ENCODE measurements around the gene UROC1.

Gene UROC1

DNA sequence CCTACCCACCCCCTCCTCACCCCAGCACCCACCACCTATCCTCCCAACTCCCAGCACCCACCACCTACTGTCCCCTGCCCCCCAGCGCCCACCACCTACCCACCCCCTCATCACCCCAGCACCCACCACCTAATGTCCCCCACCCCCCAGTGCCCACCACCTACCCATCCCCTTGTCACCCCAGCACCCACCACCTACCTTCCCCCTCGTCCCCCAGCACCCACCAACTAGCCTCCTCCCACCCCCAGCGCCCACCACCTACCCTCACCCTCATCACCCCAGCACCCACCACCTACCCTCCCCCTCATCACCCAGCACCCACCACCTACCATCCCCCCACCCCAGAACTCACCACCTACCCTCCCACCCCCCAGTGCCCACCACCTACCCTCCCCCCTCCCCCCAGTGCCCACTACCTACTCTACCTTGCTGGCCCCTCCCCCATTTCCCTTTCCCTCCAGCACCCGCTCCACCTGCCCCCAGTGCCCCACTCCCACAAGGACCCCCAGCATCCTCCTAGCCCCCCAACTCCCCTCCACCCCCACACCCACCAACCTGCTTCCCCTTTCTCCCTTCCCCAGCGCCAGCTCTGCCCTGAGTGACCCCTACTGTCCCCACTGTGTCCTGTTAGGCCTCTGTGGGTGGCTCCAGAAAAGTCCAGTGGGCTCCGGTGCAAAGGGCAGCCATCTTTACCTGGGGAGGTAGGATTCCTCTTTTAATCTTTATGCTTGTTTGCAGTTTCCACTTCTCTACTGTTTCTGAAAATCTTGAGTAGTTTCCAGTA, 1.2 kb downstream of the UROC1 start:
- no peaks in the 10 kb centered on the region for H3K27me3 Mint-ChIP-seq
- no peaks in the 10 kb centered on the region for H3K9me3 Mint-ChIP-seq
- DNase-seq (no peak), ATAC-seq (peak; percentile 57)
- H3K4me1 Mint-ChIP-seq: no peaks in the 10 kb centered on the region
- H3K4me3 Mint-ChIP-seq: no peak overlapping the region
- no peak overlapping the region for H3K27ac Mint-ChIP-seq

- Mint-ChIP-seq H3K4me1 (no peaks in the 10 kb centered on the region), H3K9me3 (no peaks in the 10 kb centered on the region), H3K27me3 (no peaks in the 10 kb centered on the region), H3K4me3 (no peak overlapping the region), H3K27ac (no peak overlapping the region)
- peak; percentile 67 for ATAC-seq
- DNase-seq: no peak
Measured at GRCh38 chr3:126515066-126515706, 2.4 kb downstream of the UROC1 start.

DNA sequence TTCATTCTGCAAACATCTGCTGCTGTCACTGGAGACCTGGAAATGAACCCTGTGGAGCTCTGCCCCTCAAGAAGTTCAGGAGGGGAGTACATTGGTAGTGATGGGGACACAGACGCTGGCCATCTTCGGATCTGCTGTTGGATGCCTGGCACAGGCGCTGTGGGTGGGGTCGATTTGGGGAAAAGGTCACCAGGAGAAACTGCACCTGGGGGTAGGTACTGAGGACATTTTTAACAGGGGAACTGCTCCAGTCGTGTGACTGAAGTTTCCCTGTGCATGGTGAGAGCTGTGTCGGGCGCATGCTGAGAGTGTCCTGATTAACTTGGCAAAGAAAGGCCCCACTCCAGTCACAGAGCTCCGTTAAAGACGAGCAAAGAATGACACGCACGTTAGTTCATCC, 3.4 kb downstream of the UROC1 start:
- H3K27me3 Mint-ChIP-seq: no peaks in the 10 kb centered on the region
- H3K9me3 Mint-ChIP-seq: no peaks in the 10 kb centered on the region
- H3K27ac Mint-ChIP-seq: no peak overlapping the region
- ATAC-seq: no peak
- H3K4me3 Mint-ChIP-seq: no peak overlapping the region
- H3K4me1 Mint-ChIP-seq: no peaks in the 10 kb centered on the region
- no peak for DNase-seq

- DNase-seq (no peak), ATAC-seq (no peak)
- Mint-ChIP-seq H3K4me3 (no peak overlapping the region), H3K27me3 (no peaks in the 10 kb centered on the region), H3K9me3 (no peaks in the 10 kb centered on the region), H3K27ac (no peak overlapping the region), H3K4me1 (no peaks in the 10 kb centered on the region)
Measured at GRCh38 chr3:126512916-126513650, 4.5 kb downstream of the UROC1 start.

GRCh38 chr3:126512026-126512425, 5.5 kb downstream of the UROC1 start:
- ATAC-seq (no peak), DNase-seq (no peak)
- Mint-ChIP-seq H3K27me3 (no peaks in the 10 kb centered on the region), H3K27ac (no peak overlapping the region), H3K4me1 (no peaks in the 10 kb centered on the region), H3K9me3 (no peaks in the 10 kb centered on the region), H3K4me3 (no peak overlapping the region)

DNA sequence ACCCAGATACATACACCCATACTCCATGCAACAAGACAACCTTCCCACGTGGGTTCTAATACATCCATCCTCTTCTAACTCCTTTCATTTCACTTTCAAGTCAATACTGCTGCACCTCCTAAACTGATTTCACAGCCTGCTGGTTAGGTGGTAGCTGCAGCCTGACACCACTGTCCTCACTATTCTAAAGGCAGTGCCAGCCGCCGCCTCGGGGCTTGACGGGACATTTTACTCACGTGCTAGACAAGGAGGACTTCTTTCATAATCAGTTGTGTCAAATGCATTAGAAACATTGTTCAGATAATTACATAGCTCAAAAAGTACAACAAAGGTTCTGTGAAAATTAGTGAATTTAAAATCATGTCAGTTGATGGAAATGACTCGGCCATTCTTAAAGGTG, 6.3 kb downstream of the UROC1 start:
- Mint-ChIP-seq H3K4me1 (no peaks in the 10 kb centered on the region), H3K27ac (no peak overlapping the region), H3K4me3 (no peak overlapping the region), H3K9me3 (no peaks in the 10 kb centered on the region), H3K27me3 (no peaks in the 10 kb centered on the region)
- no peak for DNase-seq
- ATAC-seq: no peak

DNA sequence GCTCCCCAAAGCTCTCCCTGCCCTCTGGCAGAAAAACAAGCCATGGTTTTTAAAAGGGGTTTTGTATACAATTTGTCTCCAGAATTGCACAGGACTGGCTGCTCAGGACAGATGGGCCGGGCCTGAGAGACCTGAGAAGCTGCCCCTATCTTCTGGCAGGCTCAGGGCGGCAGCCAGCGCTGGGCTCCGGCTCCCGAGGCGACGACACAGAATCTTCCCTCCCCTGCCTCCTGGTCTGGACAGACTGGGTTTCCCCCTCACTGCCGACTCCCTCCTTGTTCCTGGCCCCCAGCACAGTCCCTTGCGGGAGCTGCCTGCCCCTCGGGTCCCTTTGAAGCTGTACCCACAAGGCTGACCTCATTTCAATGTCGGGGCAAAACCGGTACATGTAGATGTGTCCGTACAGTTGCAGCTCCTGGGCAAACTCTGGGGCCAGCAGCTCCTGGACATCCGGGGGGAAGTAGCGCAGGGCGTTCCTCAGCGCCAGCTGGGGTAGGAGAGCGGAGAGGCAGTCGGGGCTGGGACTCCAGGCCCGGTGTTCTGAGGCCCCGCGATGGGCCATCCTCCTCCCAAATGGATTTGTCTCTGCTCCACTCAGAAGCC, 7.2 kb downstream of the UROC1 start:
- no peak overlapping the region for H3K4me3 Mint-ChIP-seq
- no peak overlapping the region for H3K27ac Mint-ChIP-seq
- ATAC-seq (no peak), DNase-seq (no peak)
- no peaks in the 10 kb centered on the region for H3K9me3 Mint-ChIP-seq
- no peaks in the 10 kb centered on the region for H3K4me1 Mint-ChIP-seq
- H3K27me3 Mint-ChIP-seq: no peaks in the 10 kb centered on the region

GRCh38 chr3:126509597-126510307, 7.8 kb downstream of the UROC1 start:
- DNase-seq (no peak), ATAC-seq (no peak)
- Mint-ChIP-seq H3K27ac (no peak overlapping the region), H3K9me3 (no peaks in the 10 kb centered on the region), H3K4me1 (no peaks in the 10 kb centered on the region), H3K4me3 (no peak overlapping the region), H3K27me3 (no peaks in the 10 kb centered on the region)

GRCh38 chr3:126508564-126508964, 9.0 kb downstream of the UROC1 start:
- DNase-seq (no peak), ATAC-seq (no peak)
- no peak overlapping the region for H3K4me3 Mint-ChIP-seq
- no peaks in the 10 kb centered on the region for H3K9me3 Mint-ChIP-seq
- H3K27ac Mint-ChIP-seq: no peak overlapping the region
- H3K27me3 Mint-ChIP-seq: no peaks in the 10 kb centered on the region
- H3K4me1 Mint-ChIP-seq: no peaks in the 10 kb centered on the region

GRCh38 chr3:126507886-126508285, 9.7 kb downstream of the UROC1 start:
- Mint-ChIP-seq H3K27ac (no peak overlapping the region), H3K4me1 (no peaks in the 10 kb centered on the region), H3K4me3 (no peak overlapping the region), H3K27me3 (no peaks in the 10 kb centered on the region), H3K9me3 (no peaks in the 10 kb centered on the region)
- ATAC-seq: no peak
- DNase-seq: no peak

DNA sequence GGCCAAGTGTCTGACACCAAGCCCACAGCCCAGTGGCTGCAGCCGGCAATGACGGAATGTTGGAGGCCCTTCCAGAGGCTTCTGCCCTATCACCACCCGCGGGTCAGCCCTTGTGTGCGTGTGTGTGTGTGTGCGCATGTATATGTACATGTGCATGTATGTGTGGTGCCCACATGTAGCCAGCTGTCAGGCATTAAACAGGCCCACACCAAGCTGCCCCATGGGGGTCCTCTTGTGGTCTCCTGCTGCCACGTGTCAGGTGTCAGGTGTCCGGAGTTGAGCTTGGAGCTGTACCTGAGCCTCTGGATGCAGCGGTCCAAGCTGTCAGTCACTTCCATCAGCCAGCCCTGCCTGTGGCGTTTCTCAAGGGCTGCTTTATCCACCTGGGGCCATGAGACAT, 13.9 kb downstream of the UROC1 start:
- ATAC-seq: no peak
- Mint-ChIP-seq H3K27me3 (no peaks in the 10 kb centered on the region), H3K27ac (no peak overlapping the region), H3K4me1 (peaks cover 5% of the 10 kb centered on the region), H3K9me3 (no peaks in the 10 kb centered on the region), H3K4me3 (no peak overlapping the region)
- no peak for DNase-seq

DNA sequence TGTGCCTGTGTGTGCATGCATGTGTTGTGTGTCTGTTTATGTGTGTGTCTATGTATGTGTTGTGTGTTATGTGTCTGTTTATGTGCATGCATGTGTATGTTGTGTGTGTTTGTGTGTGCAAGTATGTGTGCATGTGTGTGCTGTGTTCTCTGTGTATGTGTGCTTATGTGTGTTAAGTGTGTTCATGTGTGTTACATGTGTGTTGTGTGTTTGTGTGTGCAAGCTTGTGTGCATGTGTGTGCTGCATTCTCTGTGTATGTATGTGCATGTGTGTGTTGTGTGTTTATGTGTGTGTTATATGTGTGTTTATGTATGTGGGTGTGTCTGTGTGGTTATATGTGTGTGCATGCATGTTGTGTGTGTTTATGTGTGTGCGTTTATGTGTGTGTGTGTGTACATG, 14.9 kb downstream of the UROC1 start:
- Mint-ChIP-seq H3K9me3 (no peaks in the 10 kb centered on the region), H3K27ac (no peak overlapping the region), H3K4me3 (no peak overlapping the region), H3K4me1 (peaks cover 7% of the 10 kb centered on the region), H3K27me3 (no peaks in the 10 kb centered on the region)
- ATAC-seq: no peak
- no peak for DNase-seq

- no peak for ATAC-seq
Measured at GRCh38 chr3:126501736-126502135, 15.8 kb downstream of the UROC1 start.

DNA sequence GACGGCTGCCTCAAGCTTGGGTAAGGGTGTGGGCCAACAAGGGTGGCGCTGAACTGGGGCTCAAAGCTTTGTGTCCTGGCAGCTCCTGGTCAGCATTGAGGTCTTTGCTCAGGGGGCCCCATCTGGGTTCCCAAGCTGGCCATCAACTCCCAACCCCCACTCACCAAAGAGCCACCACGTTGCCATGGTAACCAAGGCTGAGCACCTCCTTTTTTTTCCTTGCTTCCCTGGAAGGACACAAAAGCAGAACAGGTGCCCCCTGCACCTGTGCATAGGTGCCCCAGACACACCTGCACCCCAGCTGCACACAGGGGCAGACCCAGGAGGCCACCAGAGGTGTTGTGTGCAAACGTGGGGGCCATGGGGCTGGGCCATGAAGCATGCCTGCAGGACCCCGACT, 16.5 kb downstream of the UROC1 start:
- H3K9me3 Mint-ChIP-seq: no peaks in the 10 kb centered on the region
- no peak overlapping the region for H3K4me3 Mint-ChIP-seq
- ATAC-seq (no peak), DNase-seq (no peak)
- no peak overlapping the region for H3K27ac Mint-ChIP-seq
- H3K4me1 Mint-ChIP-seq: peaks cover 14% of the 10 kb centered on the region
- no peaks in the 10 kb centered on the region for H3K27me3 Mint-ChIP-seq

More at GRCh38 chr3:126501736-126502135, 15.8 kb downstream of the UROC1 start:
- Mint-ChIP-seq H3K27ac (no peak overlapping the region), H3K4me3 (no peak overlapping the region), H3K27me3 (no peaks in the 10 kb centered on the region), H3K9me3 (no peaks in the 10 kb centered on the region), H3K4me1 (peaks cover 14% of the 10 kb centered on the region)
- no peak for DNase-seq

- Mint-ChIP-seq H3K27ac (peak overlapping the region in 1 of 2 donors; percentile 81), H3K27me3 (no peaks in the 10 kb centered on the region), H3K4me1 (peaks cover 14% of the 10 kb centered on the region), H3K4me3 (no peak overlapping the region), H3K9me3 (no peaks in the 10 kb centered on the region)
- DNase-seq (no peak), ATAC-seq (no peak)
Measured at GRCh38 chr3:126500016-126500415, 17.6 kb downstream of the UROC1 start.
